GM12892 (cell line): ENCODE measurements around the gene CNGB1.

Experiments
- POLR2A ChIP-seq: IDR thresholded peaks from 2 replicates; pipeline ENCODE4 v1.6.1; 2011; ENCODE audit warnings: low read depth, low read length, control low read depth
- POLR2AphosphoS5 ChIP-seq: IDR thresholded peaks from 2 replicates; pipeline ENCODE4 v1.6.1; 2011; ENCODE audit warnings: low read depth, low read length, control low read depth

GRCh38 chr16:57969451-57970123 lies 1.3 kb downstream of the CNGB1 start:
- TF ChIP-seq POLR2AphosphoS5 (no peak), POLR2A (no peak)
